VCaP (cell line): ENCODE measurements around the gene NBPF3.

ENCODE experiments used
- H3K27ac ChIP-seq: fragments of 450-650 bp; 2 replicates; pipeline ENCODE4 v1.5.1; 2017
- CTCF ChIP-seq: fragments of 450-650 bp; conservative IDR thresholded peaks from 2 replicates; pipeline ENCODE4 v1.5.1; 2017; ENCODE audit warnings: mild to moderate bottlenecking, moderate library complexity

Gene NBPF3

GRCh38 chr1:21490774-21491487, 51.0 kb downstream of the NBPF3 start:
- TF ChIP-seq CTCF: no peak
- no peak overlapping the region for H3K27ac ChIP-seq

- no peak overlapping the region for H3K27ac ChIP-seq
- TF ChIP-seq CTCF: no peak
Observed at GRCh38 chr1:21491488-21492355, 51.8 kb downstream of the NBPF3 start.

GRCh38 chr1:21492356-21492625, 52.4 kb downstream of the NBPF3 start:
- no peak for TF ChIP-seq CTCF
- H3K27ac ChIP-seq: no peak overlapping the region

GRCh38 chr1:21494196-21494595, 54.3 kb downstream of the NBPF3 start:
- no peak for TF ChIP-seq CTCF
- H3K27ac ChIP-seq: no peak overlapping the region

GRCh38 chr1:21495225-21495820, 55.4 kb downstream of the NBPF3 start:
- no peak for TF ChIP-seq CTCF
- no peak overlapping the region for H3K27ac ChIP-seq

GRCh38 chr1:21496063-21496462, 56.1 kb downstream of the NBPF3 start:
- no peak overlapping the region for H3K27ac ChIP-seq
- TF ChIP-seq CTCF: no peak

GRCh38 chr1:21496886-21497285, 56.9 kb downstream of the NBPF3 start:
- TF ChIP-seq CTCF: no peak
- no peak overlapping the region for H3K27ac ChIP-seq
